ENCODE measurements around the gene CACNA1B.
"Not testable (repeated sequence)": the region's sequence is repeated elsewhere in the genome, so short reads cannot be mapped to it uniquely, and the experiment has no call there.

The CACNA1B gene

GRCh38 chr9:137877506-137878122 lies at the start of gene CACNA1B:
Gene CACNA1B, plus strand, starts transcription at chr9:137877782. Its CDS starts 152 bp downstream, at chr9:137877934.
- not testable (repeated sequence) for H3K4me1 Mint-ChIP-seq, H3K27ac Mint-ChIP-seq, DNase-seq, H3K9me3 Mint-ChIP-seq
- ATAC-seq: peak; percentile 35
- H3K4me3 Mint-ChIP-seq: peak within 1 kb of the TSS; percentile 27 to 53
- H3K27me3 Mint-ChIP-seq: peaks cover 74% of the 10 kb centered on the region

GRCh38 chr9:137827908-137828526 lies 49.6 kb upstream of the CACNA1B start:
- no peak for DNase-seq
- H3K4me3 Mint-ChIP-seq: no peak overlapping the region
- no peak overlapping the region for H3K27ac Mint-ChIP-seq
- no peaks in the 10 kb centered on the region for H3K4me1 Mint-ChIP-seq
- no peaks in the 10 kb centered on the region for H3K9me3 Mint-ChIP-seq
- H3K27me3 Mint-ChIP-seq: no peaks in the 10 kb centered on the region
- no peak for ATAC-seq

- peak overlapping the region in 1 of 2 donors; percentile 34 for H3K27ac Mint-ChIP-seq
- no peak overlapping the region for H3K4me3 Mint-ChIP-seq
- DNase-seq (no peak), ATAC-seq (no peak)
- H3K4me1 Mint-ChIP-seq: no peaks in the 10 kb centered on the region
- no peaks in the 10 kb centered on the region for H3K27me3 Mint-ChIP-seq
- H3K9me3 Mint-ChIP-seq: no peaks in the 10 kb centered on the region
Observed at GRCh38 chr9:137828527-137829259, 48.9 kb upstream of the CACNA1B start.

GRCh38 chr9:137829260-137829996 lies 48.2 kb upstream of the CACNA1B start:
- no peaks in the 10 kb centered on the region for H3K27me3 Mint-ChIP-seq
- H3K27ac Mint-ChIP-seq: peak overlapping the region in 1 of 2 donors; percentile 56
- no peak for DNase-seq
- H3K4me1 Mint-ChIP-seq: no peaks in the 10 kb centered on the region
- H3K4me3 Mint-ChIP-seq: no peak overlapping the region
- no peak for ATAC-seq
- no peaks in the 10 kb centered on the region for H3K9me3 Mint-ChIP-seq

GRCh38 chr9:137832191-137832700 lies 45.3 kb upstream of the CACNA1B start:
- no peak for DNase-seq
- H3K27me3 Mint-ChIP-seq: no peaks in the 10 kb centered on the region
- H3K27ac Mint-ChIP-seq: no peak overlapping the region
- H3K4me3 Mint-ChIP-seq: no peak overlapping the region
- H3K4me1 Mint-ChIP-seq: no peaks in the 10 kb centered on the region
- H3K9me3 Mint-ChIP-seq: no peaks in the 10 kb centered on the region
- ATAC-seq: no peak

- H3K27ac Mint-ChIP-seq: no peak overlapping the region
- ATAC-seq (no peak), DNase-seq (no peak)
- no peaks in the 10 kb centered on the region for H3K9me3 Mint-ChIP-seq
- H3K4me1 Mint-ChIP-seq: no peaks in the 10 kb centered on the region
- H3K4me3 Mint-ChIP-seq: no peak overlapping the region
- H3K27me3 Mint-ChIP-seq: no peaks in the 10 kb centered on the region
Observed at GRCh38 chr9:137832830-137833590, 44.6 kb upstream of the CACNA1B start.

- no peaks in the 10 kb centered on the region for H3K4me1 Mint-ChIP-seq
- H3K27me3 Mint-ChIP-seq: no peaks in the 10 kb centered on the region
- no peak overlapping the region for H3K4me3 Mint-ChIP-seq
- ATAC-seq: peak; percentile 47
- H3K9me3 Mint-ChIP-seq: no peaks in the 10 kb centered on the region
- no peak for DNase-seq
- H3K27ac Mint-ChIP-seq: peak overlapping the region in 1 of 2 donors; percentile 71
Observed at GRCh38 chr9:137833721-137834613, 43.6 kb upstream of the CACNA1B start.

GRCh38 chr9:137834846-137835546 lies 42.6 kb upstream of the CACNA1B start:
- Mint-ChIP-seq H3K4me3 (no peak overlapping the region), H3K27ac (peak overlapping the region in 1 of 2 donors; percentile 4), H3K27me3 (no peaks in the 10 kb centered on the region), H3K9me3 (no peaks in the 10 kb centered on the region), H3K4me1 (no peaks in the 10 kb centered on the region)
- no peak for DNase-seq
- no peak for ATAC-seq

GRCh38 chr9:137836151-137836830 lies 41.3 kb upstream of the CACNA1B start:
- no peak overlapping the region for H3K4me3 Mint-ChIP-seq

GRCh38 chr9:137836831-137837241 lies 40.7 kb upstream of the CACNA1B start:
- no peaks in the 10 kb centered on the region for H3K27me3 Mint-ChIP-seq
- H3K9me3 Mint-ChIP-seq: no peaks in the 10 kb centered on the region
- no peak overlapping the region for H3K4me3 Mint-ChIP-seq

More at GRCh38 chr9:137836151-137836830, 41.3 kb upstream of the CACNA1B start:
- no peaks in the 10 kb centered on the region for H3K4me1 Mint-ChIP-seq
- peak overlapping the region in 1 of 2 donors; percentile 34 for H3K27ac Mint-ChIP-seq
- H3K27me3 Mint-ChIP-seq: no peaks in the 10 kb centered on the region
- DNase-seq (no peak), ATAC-seq (no peak)
- no peaks in the 10 kb centered on the region for H3K9me3 Mint-ChIP-seq

GRCh38 chr9:137837345-137838278 lies 40.0 kb upstream of the CACNA1B start:
- Mint-ChIP-seq H3K27me3 (no peaks in the 10 kb centered on the region), H3K4me3 (no peak overlapping the region)
- ATAC-seq: peak; percentile 22

More at GRCh38 chr9:137836831-137837241, 40.7 kb upstream of the CACNA1B start:
- Mint-ChIP-seq H3K27ac (no peak overlapping the region), H3K4me1 (no peaks in the 10 kb centered on the region)
- ATAC-seq: peak; percentile 31
- no peak for DNase-seq

GRCh38 chr9:137838576-137838975 lies 39.0 kb upstream of the CACNA1B start:
- Mint-ChIP-seq H3K9me3 (no peaks in the 10 kb centered on the region), H3K4me3 (no peak overlapping the region), H3K4me1 (no peaks in the 10 kb centered on the region), H3K27me3 (no peaks in the 10 kb centered on the region), H3K27ac (peak overlapping the region in 1 of 2 donors; percentile 22)
- no peak for DNase-seq
- no peak for ATAC-seq

More at GRCh38 chr9:137837345-137838278, 40.0 kb upstream of the CACNA1B start:
- Mint-ChIP-seq H3K4me1 (no peaks in the 10 kb centered on the region), H3K9me3 (no peaks in the 10 kb centered on the region), H3K27ac (no peak overlapping the region)
- DNase-seq: no peak

All from stimulated activated naive CD8-positive, alpha-beta T cell treated with anti-CD3 and anti-CD28 coated beads, Interleukin-15, amount 100 ng/mL, for 72 hours (primary cell).